Measurements from ENCODE around the gene ZNF148. TPM values are rescaled to one million over a fixed set of nuclear protein-coding genes. Genes with fewer than 3 reads are reported as not detected.
A peak's percentile ranks its signal among the peaks of the same experiment; 100 is the strongest.

Gene ZNF148
- total RNA-seq, 1 donor from 2014 or later, result 17.7 TPM

DNA sequence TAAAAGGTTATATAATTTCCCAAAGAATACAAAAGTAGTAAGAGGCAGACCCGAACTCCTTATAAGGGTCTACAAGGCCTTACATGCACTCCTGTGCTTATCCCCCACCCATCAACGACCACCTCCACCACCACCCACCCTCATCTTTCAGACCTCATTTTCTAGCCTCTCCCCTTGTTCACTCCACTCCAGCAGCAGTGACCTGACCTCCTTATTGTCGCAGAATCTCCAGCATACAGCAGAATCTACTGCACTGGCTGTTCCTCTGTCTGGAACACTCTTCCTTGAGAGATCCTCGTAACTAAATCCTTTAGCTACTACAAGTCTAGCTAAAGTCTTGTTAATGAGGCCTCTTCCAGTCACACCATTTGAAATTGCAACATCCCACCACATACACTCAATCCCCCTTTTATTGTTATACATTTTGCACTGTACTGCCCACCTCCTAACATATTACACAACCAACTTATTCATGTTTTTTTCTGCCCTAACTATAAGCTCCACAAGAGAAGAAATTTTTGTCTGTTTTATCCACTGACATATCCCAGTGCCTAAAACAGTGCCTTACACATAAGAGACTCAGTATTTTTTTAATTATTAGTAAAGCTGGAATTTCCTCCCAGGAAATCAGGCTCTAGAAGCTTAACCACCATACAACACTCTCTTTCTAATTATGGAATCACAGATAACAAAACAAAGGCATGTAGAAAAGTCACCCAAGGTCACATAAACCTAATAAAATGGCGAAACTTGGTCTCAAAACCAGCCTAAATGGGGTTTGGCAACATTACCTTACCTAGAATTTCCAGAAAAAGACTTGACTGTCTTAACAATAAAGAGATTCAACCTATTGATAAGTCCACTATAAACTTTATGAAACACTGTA is 40.2 kb downstream of the ZNF148 start:
- no peak for DNase-seq (ENCODE audit: low spot score)
- ATAC-seq, result peak; percentile 15

DNA sequence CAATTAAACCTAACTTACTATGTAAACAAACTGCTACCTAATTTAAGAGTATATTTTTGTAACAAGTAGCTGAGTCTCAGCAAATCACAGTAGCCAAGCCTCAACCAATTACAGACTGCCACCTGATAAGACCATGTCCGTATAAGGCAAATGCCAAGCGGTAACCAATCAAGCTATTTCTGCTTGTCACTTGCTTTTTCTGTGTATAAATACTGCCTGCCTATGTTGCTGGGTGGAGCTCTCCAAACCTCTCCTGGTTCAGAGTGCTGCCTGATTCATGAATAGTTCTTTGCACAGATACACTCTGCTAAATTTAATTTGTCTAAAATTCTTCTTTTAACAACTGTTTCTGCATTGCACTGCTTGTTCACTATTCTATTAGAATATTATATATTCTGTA is 42.6 kb downstream of the ZNF148 start:
- DNase-seq (ENCODE audit: low spot score) (no peak), ATAC-seq (no peak)

DNA sequence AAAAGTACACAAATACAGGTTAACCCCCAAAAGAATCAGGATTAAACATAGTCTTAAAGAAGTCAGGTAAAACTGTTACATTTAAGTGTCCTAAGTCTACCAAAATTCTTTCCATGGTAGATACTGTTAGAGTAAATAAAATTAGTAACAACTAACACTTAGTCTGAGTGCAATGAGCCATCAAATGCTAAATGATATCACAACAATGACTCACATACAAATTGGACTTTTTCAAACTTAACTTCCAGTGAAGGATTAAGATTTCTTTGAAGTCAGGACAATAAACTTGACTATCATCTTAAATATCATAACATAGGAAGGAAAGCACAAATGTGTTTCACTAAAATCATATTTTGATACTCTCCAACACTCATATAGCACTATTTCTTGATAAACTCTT is 43.9 kb downstream of the ZNF148 start:
- no peak for DNase-seq (ENCODE audit: low spot score)
- ATAC-seq, result no peak

DNA sequence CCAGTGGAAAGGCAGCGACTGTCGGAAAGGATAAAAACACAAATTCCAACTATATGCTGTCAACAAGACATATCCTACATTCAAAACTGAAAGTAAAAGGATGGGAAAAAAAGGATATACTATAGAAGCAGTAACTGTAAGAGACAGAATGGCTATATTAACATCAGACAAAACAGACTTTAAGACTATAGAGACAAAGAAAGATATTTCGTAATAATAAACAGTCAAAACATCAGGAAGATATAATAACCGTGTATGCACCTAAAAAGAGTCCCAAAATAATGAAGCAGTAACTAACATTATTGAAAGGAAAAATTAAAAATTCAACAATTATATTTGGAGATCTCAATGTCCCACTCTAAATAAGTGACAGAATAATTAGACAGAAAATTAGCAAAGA is 48.2 kb downstream of the ZNF148 start:
- no peak for ATAC-seq
- DNase-seq (ENCODE audit: low spot score), result no peak

DNA sequence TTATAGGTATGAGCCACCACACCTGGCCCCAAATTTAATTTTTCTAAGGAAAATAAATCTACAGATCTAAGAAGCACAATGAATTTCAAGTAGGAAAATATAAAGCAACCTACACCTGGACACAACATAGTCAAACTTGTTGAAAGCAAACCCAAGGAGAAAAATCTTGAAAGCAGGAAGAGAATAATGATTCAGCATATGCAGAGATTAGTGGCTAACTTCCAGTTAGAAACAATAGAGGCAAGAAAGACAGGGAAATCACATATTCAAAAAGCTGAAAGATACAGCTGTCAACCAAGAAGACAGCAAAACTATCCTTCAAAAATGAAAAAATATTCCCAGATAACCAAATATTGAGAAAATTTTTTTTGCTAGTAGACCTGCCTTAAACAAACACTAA is 49.4 kb downstream of the ZNF148 start:
- DNase-seq (ENCODE audit: low spot score), result no peak
- ATAC-seq, result no peak

DNA sequence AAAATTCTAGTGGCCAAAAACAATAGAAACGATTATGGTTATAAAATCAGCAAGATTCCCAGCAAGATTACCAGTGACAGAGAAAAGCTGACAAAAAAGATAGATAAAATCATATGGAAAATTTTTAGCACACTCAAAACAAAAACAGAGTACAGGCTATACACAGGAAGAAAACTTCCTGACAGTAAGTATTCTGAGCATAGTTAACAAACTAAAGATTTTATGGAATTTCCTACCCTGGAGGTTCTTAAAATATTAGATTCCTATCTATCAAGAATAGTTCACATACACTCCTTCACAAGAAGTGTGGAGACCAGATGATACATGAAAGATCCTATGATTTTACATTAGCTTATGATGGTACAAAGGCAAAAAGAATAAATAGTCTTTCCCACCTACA is 50.8 kb downstream of the ZNF148 start:
- no peak for DNase-seq (ENCODE audit: low spot score)
- ATAC-seq, result no peak

DNA sequence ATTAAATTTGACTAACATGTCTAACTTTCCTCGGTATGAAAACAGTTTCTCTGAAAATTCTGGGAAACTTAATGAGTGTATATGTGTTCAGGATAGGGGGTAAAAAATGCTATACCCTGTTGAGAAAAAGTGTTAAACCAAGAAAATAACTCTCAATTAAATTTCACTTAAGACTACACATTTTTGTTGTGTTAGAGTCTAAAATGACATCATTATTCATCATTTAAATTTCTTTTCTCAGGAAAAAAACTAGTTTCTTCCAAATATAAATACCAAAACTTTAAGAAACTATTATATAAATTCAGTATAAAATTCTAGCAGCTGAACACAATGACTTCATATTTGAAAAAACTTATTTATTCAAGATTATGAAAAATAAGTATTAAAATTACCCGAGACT is 52.2 kb downstream of the ZNF148 start:
- ATAC-seq (no peak), DNase-seq (ENCODE audit: low spot score) (no peak)

DNA sequence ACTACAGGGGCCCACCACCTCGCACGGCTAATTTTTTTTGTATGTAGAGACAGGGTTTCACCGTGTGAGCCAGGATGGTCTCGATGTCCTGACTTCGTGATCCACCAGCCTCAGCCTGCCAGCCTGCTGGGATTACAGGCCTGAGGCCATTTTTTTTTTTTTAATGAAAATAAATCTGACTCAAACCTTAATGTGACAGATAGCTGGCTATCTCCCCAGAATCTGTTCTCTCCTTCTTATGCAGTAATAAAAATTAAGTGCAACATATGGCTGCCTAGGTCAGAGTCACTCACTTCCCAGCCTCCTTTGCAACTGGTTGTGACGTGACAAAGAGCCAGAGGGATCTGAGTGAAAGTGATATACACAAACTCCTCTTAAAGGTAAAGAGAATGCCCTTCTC is 53.0 kb downstream of the ZNF148 start:
- no peak for ATAC-seq

DNA sequence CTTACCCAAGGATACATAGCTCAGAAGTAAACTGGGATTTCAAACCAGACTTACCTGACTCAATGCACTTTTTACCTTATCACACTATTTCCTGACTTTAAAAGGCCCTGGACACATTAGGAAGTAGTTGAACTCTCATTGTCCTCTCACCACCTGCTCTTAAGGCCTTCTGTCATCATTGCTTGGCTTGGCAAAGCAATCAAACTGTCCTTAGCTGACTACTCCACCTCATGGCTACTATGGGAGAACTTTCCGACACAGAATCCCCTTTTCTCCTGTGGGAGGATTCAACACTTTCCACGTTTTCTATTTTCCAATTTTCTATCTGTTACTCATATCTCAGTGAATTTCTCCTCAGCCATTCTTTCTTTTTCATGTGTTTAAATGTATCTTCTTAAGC is 55.4 kb downstream of the ZNF148 start:
- ATAC-seq, result peak; percentile 38

More for the DNA sequence above, 53.0 kb downstream of the ZNF148 start:
- no peak for DNase-seq (ENCODE audit: low spot score)

DNA sequence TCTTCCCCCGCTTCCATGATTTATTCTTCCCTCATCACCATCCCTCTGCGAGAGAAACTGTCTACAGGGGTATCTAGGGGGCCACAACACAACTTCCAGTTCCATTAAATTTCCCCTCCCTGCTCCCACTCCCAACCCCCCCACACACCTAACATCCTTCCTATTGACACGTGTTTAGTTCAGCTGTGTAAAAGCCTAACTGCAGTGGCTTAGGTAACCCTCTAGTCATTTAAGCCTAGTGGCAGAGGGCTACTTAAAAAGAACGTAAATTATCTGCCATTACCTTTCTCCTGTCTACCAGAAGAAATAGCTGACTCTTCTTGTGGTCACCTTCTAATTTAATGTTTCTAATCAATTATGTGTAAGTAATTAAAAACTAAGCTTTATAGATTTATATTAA is 56.3 kb downstream of the ZNF148 start:
- ATAC-seq (no peak), DNase-seq (ENCODE audit: low spot score) (no peak)

More for the DNA sequence above, 55.4 kb downstream of the ZNF148 start:
- no peak for DNase-seq (ENCODE audit: low spot score)

DNA sequence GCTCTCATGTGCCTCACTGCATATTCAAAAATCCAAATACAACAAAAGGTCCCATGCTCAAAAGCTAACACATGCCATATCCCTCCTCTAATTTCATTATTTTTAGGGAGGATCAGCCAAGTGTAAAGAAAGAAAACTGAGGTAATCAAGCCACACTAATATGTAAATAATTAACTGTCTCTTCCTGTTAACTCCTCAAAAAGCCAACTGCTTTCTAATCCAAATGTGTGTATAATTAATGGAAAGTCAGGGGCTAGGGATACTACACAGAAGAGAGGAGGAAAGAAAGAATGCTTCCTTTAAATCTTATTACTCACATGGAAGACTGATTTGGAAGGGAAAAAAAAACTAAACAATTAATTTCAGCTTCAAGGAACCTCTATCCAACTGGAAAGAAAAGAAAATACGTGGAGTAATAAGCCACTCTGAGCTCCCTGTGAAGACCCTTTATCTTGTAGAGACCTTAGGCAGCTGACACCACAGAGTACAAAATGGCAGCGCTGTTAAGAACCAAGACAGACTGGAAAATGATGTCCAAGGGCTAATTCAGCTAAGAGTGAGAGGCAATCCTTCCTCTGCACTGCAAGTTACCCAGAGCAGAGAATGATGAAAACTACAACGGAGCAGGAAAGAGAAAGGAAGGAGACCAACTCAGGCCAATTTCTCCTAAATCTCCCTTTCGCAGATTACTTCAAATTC is 56.8 kb downstream of the ZNF148 start:
- ATAC-seq, result peak; percentile 26
- DNase-seq (ENCODE audit: low spot score), result no peak

DNA sequence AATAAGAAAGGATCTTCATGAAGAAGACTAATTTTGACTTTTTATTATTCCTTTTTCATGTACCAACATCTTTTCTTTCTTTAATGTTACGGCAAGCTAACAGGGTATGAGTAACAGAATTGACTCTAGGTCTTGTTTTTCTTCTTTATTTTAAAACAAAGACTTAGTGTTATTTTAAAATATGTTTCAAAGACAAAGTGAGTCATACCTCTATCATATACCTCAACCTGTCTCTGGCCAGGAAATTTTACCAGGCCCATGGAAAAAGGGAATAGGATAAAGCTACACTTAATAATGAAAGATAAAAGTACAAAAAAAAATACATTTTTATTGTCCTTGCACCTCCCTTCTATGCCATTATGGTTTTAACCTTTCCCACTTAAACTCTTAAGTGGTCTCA is 57.4 kb downstream of the ZNF148 start:
- DNase-seq (ENCODE audit: low spot score), result no peak
- no peak for ATAC-seq

DNA sequence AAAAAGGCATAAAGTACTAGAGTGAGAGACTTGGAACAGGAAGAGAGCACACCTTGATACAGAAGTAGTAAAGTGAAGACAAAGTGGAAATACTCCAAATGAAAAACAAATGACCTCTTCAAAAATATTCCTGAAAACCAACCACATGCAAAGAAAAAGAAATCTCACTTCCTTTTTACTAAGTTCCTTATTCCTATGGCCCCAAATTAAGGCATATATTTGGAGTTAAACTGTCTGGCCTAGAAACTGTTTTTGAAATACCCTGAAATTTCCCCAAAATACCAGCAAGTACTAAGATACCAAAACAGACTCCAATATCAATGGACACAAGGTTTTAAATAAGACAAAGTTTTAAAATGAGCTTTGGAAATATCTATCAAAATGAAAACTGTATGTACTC is 58.2 kb downstream of the ZNF148 start:
- ATAC-seq, result no peak
- DNase-seq (ENCODE audit: low spot score), result no peak

DNA sequence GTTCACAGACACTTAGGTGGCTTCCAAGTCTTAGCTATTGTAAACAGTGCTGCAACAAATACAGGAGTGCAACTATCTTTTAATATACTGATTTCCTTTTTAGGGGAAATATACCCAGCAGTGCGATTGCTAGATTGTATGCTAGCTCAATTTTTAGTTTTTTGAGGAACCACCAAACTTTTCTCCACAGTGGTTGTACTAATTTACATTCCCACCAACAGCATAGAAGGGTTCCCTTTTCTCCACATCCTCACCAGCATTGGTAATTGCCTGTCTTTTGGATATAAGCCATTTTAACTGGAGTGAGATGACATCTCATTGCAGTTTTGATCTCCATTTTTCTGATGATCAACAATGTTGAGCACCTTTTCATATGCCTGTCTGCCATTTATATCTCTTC is 58.9 kb downstream of the ZNF148 start:
- DNase-seq (ENCODE audit: low spot score) (no peak), ATAC-seq (no peak)

DNA sequence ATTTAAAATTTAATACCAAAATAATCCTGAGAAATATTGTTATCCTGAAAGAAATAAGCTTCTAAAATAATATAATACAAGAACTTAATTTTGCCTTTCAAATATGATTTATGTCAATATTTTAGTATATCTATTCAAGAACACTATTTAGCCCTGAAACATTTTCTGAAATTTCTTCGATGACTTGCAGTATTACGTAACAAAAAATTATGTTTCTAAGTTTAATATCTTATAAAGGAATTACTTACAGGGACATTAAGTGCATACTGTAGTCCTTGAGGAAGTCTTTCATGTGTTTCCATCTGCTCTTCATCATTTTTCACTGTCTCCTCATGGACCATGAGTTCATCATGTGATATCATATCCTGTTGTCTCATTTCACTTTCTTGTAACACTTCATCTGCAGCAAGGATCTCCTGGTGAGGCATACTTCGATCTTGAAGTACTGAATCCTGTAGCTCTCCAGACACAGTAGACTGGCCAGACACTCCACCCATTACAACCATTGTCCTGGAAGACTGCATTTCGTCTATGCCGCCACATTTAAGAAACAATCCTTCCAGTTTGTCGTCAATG is 62.0 kb downstream of the ZNF148 start:
- no peak for ATAC-seq
- no peak for DNase-seq (ENCODE audit: low spot score)

DNA sequence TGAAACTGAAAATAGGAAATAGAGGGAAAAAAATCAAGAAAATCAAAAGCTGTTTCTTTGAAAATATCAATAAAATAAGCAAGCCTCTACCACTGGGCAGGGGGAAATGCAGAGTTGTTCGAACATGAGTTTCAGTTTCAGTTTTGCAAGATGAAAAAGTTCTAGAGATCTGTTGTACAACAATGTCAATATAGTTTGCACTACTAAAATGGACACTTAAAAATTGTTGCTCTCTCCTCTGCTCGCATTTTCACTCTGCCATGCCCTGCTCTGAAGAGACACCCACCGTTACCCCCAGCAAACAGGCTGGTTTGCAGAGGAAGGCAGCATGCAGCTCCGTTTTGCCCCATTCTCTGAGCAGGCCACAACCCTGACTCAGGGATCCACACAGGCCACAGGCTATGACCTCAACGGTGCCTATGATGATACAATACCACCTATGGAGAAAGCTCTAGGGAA is 64.5 kb downstream of the ZNF148 start:
- ATAC-seq (peak; percentile 95), DNase-seq (ENCODE audit: low spot score) (peak; percentile 59)

DNA sequence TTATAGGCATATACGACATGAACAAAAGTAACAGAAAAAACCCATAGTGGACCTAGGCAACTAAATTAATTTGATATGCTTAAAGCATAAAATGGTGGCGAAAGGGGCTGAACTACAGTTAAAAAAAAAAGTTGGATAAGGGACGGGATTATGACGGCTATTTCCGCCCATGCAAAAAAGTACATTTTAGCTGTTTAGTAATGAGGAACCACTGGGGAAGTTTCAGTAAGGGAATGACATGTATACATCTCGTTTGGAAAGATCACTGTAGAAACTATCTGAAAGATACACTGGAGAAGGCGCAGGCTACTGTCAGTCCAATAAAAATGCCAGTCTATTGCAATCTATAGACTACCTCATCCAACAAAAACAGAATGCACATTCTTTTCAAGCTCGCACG is 65.6 kb downstream of the ZNF148 start:
- DNase-seq (ENCODE audit: low spot score), result no peak
- no peak for ATAC-seq

DNA sequence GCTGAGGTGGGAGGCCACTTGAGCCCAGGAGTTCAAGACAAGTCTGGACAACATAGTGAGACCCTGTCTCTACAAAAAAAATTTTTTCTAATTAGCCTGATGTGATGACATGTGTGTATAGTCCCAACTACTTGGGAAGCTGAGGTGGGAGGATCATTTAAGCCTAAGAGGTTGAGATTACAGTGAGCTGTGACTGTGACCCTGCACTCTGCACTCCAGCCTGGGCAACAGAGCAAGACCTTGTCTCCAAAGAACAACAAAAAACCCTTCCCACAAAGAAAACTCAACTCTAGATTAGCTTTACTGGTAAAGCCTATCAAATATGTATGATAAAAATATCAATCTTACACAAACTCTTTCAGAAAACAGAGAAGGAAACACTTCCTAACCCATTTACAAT is 68.5 kb downstream of the ZNF148 start:
- ATAC-seq, result peak; percentile 36
- DNase-seq (ENCODE audit: low spot score), result no peak

DNA sequence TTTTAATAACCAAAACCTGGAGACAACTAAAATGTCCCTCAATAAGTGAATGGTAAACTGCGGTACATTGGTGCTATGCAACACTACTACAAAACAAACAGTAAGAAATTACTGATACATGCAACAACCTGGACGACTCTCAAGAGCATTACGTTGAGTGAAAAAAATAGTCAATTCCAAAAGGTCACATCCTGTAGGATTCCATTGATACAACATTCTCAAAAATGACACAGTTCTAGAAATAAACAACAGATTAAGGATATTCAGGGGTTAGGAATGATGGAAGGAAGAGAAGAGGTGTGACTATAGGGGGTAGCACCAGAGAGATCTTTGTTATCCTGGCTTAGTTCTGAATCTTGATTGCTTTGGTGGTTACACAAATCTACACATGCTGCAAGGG is 72.2 kb downstream of the ZNF148 start:
- ATAC-seq (peak; percentile 36), DNase-seq (ENCODE audit: low spot score) (no peak)

DNA sequence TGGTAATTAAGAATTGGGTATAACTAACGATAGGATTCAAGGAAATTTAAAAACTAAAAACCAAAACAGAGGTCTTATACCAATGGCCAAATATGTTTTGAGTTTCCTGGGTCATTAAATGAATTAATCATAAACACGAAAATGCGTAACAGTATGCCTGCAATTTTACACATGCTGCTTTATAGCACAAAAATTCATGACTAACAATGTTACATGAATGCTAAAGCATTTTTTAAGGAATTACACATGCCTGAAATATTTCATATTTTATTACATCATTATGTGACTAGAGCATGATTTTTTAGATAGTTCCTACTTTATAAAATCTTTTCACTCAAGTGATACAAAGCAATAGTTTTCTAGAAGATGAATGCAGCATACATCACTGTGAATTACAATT is 74.7 kb downstream of the ZNF148 start:
- no peak for DNase-seq (ENCODE audit: low spot score)
- no peak for ATAC-seq

DNA sequence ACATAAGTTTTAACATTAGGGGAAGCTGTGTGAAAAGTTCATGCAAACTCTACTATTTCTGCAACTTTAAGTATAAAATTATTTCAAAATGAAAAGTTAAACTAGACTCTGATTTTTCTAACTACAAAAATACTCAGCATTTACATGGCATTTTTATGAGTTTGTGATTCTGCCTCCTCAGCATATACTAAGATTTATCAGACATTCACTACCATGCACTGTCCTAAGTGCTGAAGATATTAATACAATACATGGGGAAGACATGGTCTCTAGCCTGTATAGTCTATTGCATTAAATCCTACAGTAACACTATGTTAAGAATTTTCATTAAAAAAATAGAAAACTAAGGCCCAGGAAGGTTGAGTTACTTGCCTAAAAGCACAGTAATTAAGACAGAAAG is 80.7 kb downstream of the ZNF148 start:
- no peak for ATAC-seq
- no peak for DNase-seq (ENCODE audit: low spot score)

DNA sequence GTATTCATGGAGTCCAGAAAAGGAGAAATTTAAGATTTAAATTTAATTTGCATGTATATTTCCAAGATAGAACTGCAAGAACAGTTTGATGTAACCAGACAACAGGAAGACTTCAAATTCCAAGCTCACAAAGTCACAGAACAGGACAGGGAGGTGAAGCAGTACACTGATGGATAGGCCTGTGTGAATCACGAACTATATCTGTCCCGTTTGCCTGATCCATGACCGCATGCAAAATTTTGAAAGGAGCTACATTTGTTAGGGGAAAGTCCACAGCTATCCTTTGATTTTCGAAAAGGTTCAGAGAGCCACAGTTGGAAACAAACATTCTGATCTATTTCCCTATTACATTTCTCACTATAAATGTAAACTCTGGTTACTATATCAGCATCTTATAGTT is 83.1 kb downstream of the ZNF148 start:
- ATAC-seq, result peak; percentile 70
- no peak for DNase-seq (ENCODE audit: low spot score)

Data from left lobe of liver (tissue), 2 donors.